Endothelial cell of umbilical vein (primary cell): Measurements from ENCODE around the gene IL17REL. TPM values are rescaled to one million over a fixed set of nuclear protein-coding genes. Genes with fewer than 3 reads are reported as not detected.

Experiments used
- BruUV-seq: library from RNA; stranded (reverse); fragments of 400-500 nt; replicated peaks from 2 replicates; lab custom pipeline; 2021; lab: Mats Ljungman, UMichigan
- CTCF ChIA-PET: fragments of 300-600, 350-600 bp; sonication (Branson Sonifier 250); formaldehyde crosslinking; loops from one replicate; lab custom pipeline; 2021; ENCODE audit warnings: antibody characterized with exemption, inconsistent platforms; lab: Charles Lee
- POLR2A ChIA-PET: fragments of 300-600, 350-600 bp; sonication (Branson Sonifier 250); formaldehyde crosslinking; loops from one replicate; lab custom pipeline; 2021; ENCODE audit warnings: antibody characterized with exemption, inconsistent platforms; lab: Charles Lee
- DNase-seq: peaks from one replicate; pipeline ENCODE4 v3.0.0-alpha.2; 2011; ENCODE audit warnings: low read depth, low spot score
- FAIRE-seq: peaks from 2 replicates; lab custom pipeline; 2011; peaks lifted over from hg19 to GRCh38; lab: Jason Lieb, UNC
- H2AFZ ChIP-seq: 2 replicates; pipeline ENCODE4 v1.6.0; 2012; ENCODE audit warnings: low read depth, low read length, control low read depth, inconsistent platforms
- H3K27ac ChIP-seq: 2 replicates; pipeline ENCODE4 v1.5.1; 2011; ENCODE audit warnings: low read depth, mild to moderate bottlenecking, control low read depth, low read length, moderate library complexity; ENCODE audit not compliant: insufficient read depth
- H3K27me3 ChIP-seq, 2 experiments: 2 replicates each; pipeline versions ENCODE4 v1.6.0 to v1.6.1; 2011; ENCODE audit warnings: low read length in 2 of 2, mixed read lengths in 1 of 2; ENCODE audit not compliant: control insufficient read depth in 2 of 2, insufficient read depth in 2 of 2
- H3K36me3 ChIP-seq, 2 experiments: 2 replicates in 1 of 2; 3 replicates in 1 of 2; pipeline ENCODE4 v1.5.1; 2011; ENCODE audit warnings: low read length in 2 of 2, mild to moderate bottlenecking in 1 of 2, moderate library complexity in 1 of 2; ENCODE audit not compliant: control insufficient read depth in 2 of 2, insufficient read depth in 2 of 2; ENCODE audit errors: extremely low read depth in 1 of 2
- H3K4me1 ChIP-seq: 3 replicates; pipeline ENCODE4 v1.5.1; 2011; ENCODE audit warnings: mild to moderate bottlenecking, low read length; ENCODE audit not compliant: control insufficient read depth, insufficient read depth; ENCODE audit errors: extremely low read depth
- H3K4me2 ChIP-seq: 2 replicates; pipeline ENCODE4 v1.6.1; 2011; ENCODE audit warnings: low read length, control low read depth, mixed read lengths; ENCODE audit not compliant: insufficient read depth
- H3K4me3 ChIP-seq, 3 experiments: fragments of 200-600 bp in 1 of 3; sonication (generic), shearing (Covaris generic) in 1 of 3; replicated peaks in 1 of 3; 2 replicates each; pipeline ENCODE4 v1.5.1; 2011 to 2016; ENCODE audit warnings: control low read depth in 3 of 3, low read length in 3 of 3, mild to moderate bottlenecking in 2 of 3, inconsistent platforms in 1 of 3, low read depth in 1 of 3, moderate library complexity in 1 of 3; ENCODE audit not compliant: insufficient read depth in 1 of 3
- H3K79me2 ChIP-seq: 2 replicates; pipeline ENCODE4 v1.6.0; 2012; ENCODE audit warnings: low read length, inconsistent platforms; ENCODE audit not compliant: control insufficient read depth, insufficient read depth
- H3K9ac ChIP-seq: replicated peaks from 2 replicates; pipeline ENCODE3; 2011; ENCODE audit warnings: low read length, control low read depth; ENCODE audit not compliant: insufficient read depth; ENCODE audit errors: extremely low read depth
- H3K9me1 ChIP-seq: replicated peaks from 3 replicates; pipeline ENCODE4 v1.6.0; 2011; ENCODE audit warnings: mild to moderate bottlenecking, low read length; ENCODE audit not compliant: control insufficient read depth, insufficient read depth; ENCODE audit errors: extremely low read depth
- H3K9me3 ChIP-seq: replicated peaks from 2 replicates; pipeline ENCODE4 v1.5.1; 2012; ENCODE audit warnings: low read length, inconsistent platforms; ENCODE audit not compliant: control insufficient read depth, insufficient read depth
- H4K20me1 ChIP-seq: replicated peaks from 2 replicates; pipeline ENCODE3; 2011; ENCODE audit warnings: mild to moderate bottlenecking, low read length; ENCODE audit not compliant: control insufficient read depth, insufficient read depth; ENCODE audit errors: extremely low read depth
- CTCF ChIP-seq, 2 donors: IDR thresholded peaks; 1 replicate in 1 of 2; 2 replicates in 1 of 2; pipeline ENCODE4 v1.5.1; 2011; ENCODE audit warnings: low read length in 2 of 2, mild to moderate bottlenecking in 2 of 2, moderate library complexity in 2 of 2, control low read depth in 1 of 2, inconsistent platforms in 1 of 2, low read depth in 1 of 2; ENCODE audit not compliant: insufficient read depth in 1 of 2; ENCODE audit errors: extremely low read depth in 1 of 2
- EZH2 ChIP-seq: IDR thresholded peaks from 2 replicates; pipeline ENCODE4 v1.6.1; 2012; ENCODE audit warnings: borderline replicate concordance, low read depth, mild to moderate bottlenecking, moderate library complexity, low read length, inconsistent platforms; ENCODE audit not compliant: severe bottlenecking
- FOS ChIP-seq: IDR thresholded peaks from 2 replicates; pipeline ENCODE4 v1.6.1; 2011; ENCODE audit warnings: mild to moderate bottlenecking, low read length, moderate library complexity, borderline replicate concordance; ENCODE audit not compliant: insufficient read depth
- GATA2 ChIP-seq: IDR thresholded peaks from 2 replicates; pipeline ENCODE4 v1.7.0; 2011; ENCODE audit warnings: low read depth, mild to moderate bottlenecking, moderate library complexity, mixed read lengths, low read length; ENCODE audit not compliant: insufficient read length, insufficient read depth
- JUN ChIP-seq: IDR thresholded peaks from 2 replicates; pipeline ENCODE4 v1.6.1; 2011; ENCODE audit warnings: borderline replicate concordance, low read depth; ENCODE audit not compliant: insufficient read length, insufficient read depth
- MYC ChIP-seq: IDR thresholded peaks from one replicate; pipeline ENCODE4 v1.6.1; 2011; ENCODE audit warnings: mild to moderate bottlenecking, low read depth, low read length
- POLR2A ChIP-seq: IDR thresholded peaks from 2 replicates; pipeline ENCODE4 v1.6.1; 2012; ENCODE audit warnings: low read depth, mild to moderate bottlenecking, control low read depth, low read length
- POLR2AphosphoS5 ChIP-seq: IDR thresholded peaks from 2 replicates; pipeline ENCODE4 v1.6.1; 2012; ENCODE audit warnings: low read depth, mild to moderate bottlenecking, control low read depth, low read length, moderate library complexity; ENCODE audit not compliant: insufficient read depth
- dilution Hi-C: fragments of 300-500 bp; cut with MboI; formaldehyde crosslinking; loops from one replicate; pipeline ENCODE4 v1.15.0; 2019; ENCODE audit warnings: low sequenced_read_pairs; ENCODE audit not compliant: extremely low pct_ligation_motif_present
- intact Hi-C: fragments of 100-400 bp; cut with micrococcal nuclease; formaldehyde crosslinking; loops from one replicate; pipeline ENCODE4 v1.10.0; 2022
- polyA plus RNA-seq, 4 experiments: library from polyadenylated mRNA; depleted of rRNA in 3 of 4; stranded (reverse) in 3 of 4; unstranded in 1 of 4; fragments of >200 nt; gene quantifications; 2 replicates each; pipeline versions ENCODE4 v1.2.1 to v1.2.3, GENCODE V29; 2011 to 2012; ENCODE audit warnings: missing spikeins in 1 of 4
- total RNA-seq: library from RNA; stranded (reverse); gene quantifications from 2 replicates; pipeline ENCODE4 v1.2.3, GENCODE V29; 2021
- TF ChIP-seq, protein P1 (sequence below): IDR thresholded peaks from 2 replicates; pipeline ENCODE4 v1.6.1; 2011; ENCODE audit not compliant: insufficient read depth, insufficient read length

The IL17REL gene
- total and polyA plus RNA-seq, 2 donors (not counting 3 experiments of a cell fraction or from before 2014, with no cell fraction given): 0.06 to 0.15 TPM

- no peak overlapping the region for H3K4me3 ChIP-seq
- no peak for FAIRE-seq
- no peak overlapping the region for H2AFZ ChIP-seq
- H4K20me1 ChIP-seq: no peaks in the 10 kb centered on the region
- H3K79me2 ChIP-seq: peaks cover 26% of the 10 kb centered on the region
- no peak overlapping the region for H3K9ac ChIP-seq
- H3K9me1 ChIP-seq: no peaks in the 10 kb centered on the region
- TF ChIP-seq, protein P1, sequence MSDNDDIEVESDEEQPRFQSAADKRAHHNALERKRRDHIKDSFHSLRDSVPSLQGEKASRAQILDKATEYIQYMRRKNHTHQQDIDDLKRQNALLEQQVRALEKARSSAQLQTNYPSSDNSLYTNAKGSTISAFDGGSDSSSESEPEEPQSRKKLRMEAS: no peak
- TF ChIP-seq JUN: no peak
- TF ChIP-seq MYC: no peak
- TF ChIP-seq POLR2AphosphoS5: no peak
- TF ChIP-seq GATA2: no peak
- TF ChIP-seq POLR2A: no peak
- TF ChIP-seq CTCF (IDR thresholded peaks at IDR 0.05; ENCODE audit: extremely low read depth in 1 of 2, insufficient read depth in 1 of 2, low read depth in 1 of 2, low read length in 2 of 2): no peak
- no peak for TF ChIP-seq EZH2
- no peak for TF ChIP-seq FOS
- intact Hi-C loops: no loop called here
- H3K27me3 ChIP-seq: no peaks in the 10 kb centered on the region
- CTCF ChIA-PET: interaction anchor here (1.0 kb wide), 1 partner anchor 72 kb away, joined by 6 read pairs; no protein-coding TSS in a partner anchor
- no peak overlapping the region for H3K4me2 ChIP-seq
- no peaks in the 10 kb centered on the region for H3K9me3 ChIP-seq
- H3K4me1 ChIP-seq: peaks cover 14% of the 10 kb centered on the region
- DNase-seq: no peak
- no peak overlapping the region for H3K27ac ChIP-seq
- peaks cover 9 to 15% of the 10 kb centered on the region in 2 experiments for H3K36me3 ChIP-seq
- BruUV-seq: no TSS peak
- dilution Hi-C loops: no loop called here
- POLR2A ChIA-PET: no interaction called here
These were observed 54.1 kb downstream of the IL17REL start for GRCh38 chr22:49958366-49958921.
